Fibroblast of the aortic adventitia (primary cell): ENCODE results near the gene MAP3K7. TPM values are rescaled to one million over a fixed set of nuclear protein-coding genes. Genes with fewer than 3 reads are reported as not detected.

Source experiments
- DNase-seq: peaks from one replicate; pipeline ENCODE4 v3.0.0-alpha.2; 2010; ENCODE audit warnings: low read depth
- H3K4me3 ChIP-seq: 2 replicates; pipeline ENCODE4 v1.5.1; 2011; ENCODE audit warnings: low read depth, mild to moderate bottlenecking, control low read depth, low read length, moderate library complexity
- total RNA-seq: library from RNA; depleted of rRNA; stranded (reverse); fragments of >200 nt; gene quantifications from 2 replicates; pipeline ENCODE4 v1.2.3, GENCODE V29; 2012; ENCODE audit warnings: low replicate concordance
- TF ChIP-seq, protein P1 (sequence below): IDR thresholded peaks from 2 replicates; pipeline ENCODE4 v1.5.1; 2011; ENCODE audit warnings: mild to moderate bottlenecking, low read length, control low read depth, inconsistent platforms; ENCODE audit not compliant: insufficient read depth

The MAP3K7 gene
- total RNA-seq, 1 donor = 36.0 TPM

DNA sequence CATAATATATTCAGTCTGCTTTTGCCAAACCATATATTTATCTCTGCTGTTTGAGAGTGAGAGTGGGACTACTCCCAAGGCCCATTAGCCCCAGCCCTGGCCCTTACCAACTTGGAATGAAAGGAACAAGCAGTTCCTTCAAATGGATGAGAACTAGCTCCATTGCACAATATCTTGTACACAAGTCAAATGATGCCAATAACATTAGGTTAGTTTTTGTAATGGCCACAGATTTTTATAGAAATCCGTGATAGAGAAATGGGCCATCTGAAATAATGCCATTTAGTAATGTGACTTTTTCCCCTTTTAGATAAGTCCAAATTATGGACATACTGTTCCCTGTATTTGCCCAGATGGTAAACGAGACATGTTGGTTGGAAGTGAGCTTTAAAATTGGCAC lies 117.0 kb downstream of the MAP3K7 start:
- no peak for DNase-seq
- H3K4me3 ChIP-seq = no peak overlapping the region
- TF ChIP-seq, protein P1, sequence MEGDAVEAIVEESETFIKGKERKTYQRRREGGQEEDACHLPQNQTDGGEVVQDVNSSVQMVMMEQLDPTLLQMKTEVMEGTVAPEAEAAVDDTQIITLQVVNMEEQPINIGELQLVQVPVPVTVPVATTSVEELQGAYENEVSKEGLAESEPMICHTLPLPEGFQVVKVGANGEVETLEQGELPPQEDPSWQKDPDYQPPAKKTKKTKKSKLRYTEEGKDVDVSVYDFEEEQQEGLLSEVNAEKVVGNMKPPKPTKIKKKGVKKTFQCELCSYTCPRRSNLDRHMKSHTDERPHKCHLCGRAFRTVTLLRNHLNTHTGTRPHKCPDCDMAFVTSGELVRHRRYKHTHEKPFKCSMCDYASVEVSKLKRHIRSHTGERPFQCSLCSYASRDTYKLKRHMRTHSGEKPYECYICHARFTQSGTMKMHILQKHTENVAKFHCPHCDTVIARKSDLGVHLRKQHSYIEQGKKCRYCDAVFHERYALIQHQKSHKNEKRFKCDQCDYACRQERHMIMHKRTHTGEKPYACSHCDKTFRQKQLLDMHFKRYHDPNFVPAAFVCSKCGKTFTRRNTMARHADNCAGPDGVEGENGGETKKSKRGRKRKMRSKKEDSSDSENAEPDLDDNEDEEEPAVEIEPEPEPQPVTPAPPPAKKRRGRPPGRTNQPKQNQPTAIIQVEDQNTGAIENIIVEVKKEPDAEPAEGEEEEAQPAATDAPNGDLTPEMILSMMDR = no peak

DNA sequence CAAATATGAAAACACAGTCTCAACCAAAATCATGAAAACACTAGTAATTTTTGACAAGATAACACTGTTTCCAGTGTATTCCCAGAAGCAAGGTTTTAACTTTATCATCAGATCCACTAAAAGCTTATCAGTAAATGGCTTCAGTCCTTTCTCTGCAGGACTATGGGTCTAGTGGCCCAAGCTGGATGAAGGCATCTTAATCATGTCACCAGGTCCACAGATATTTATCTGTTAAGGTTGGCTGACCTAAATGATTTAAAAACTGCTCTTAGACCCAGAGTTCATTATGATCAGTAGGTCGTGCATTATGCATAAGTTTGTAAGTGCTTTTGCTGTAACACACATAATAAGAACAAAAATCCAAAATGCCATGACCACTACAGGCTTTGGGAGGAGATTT lies 118.0 kb downstream of the MAP3K7 start:
- H3K4me3 ChIP-seq = no peak overlapping the region
- TF ChIP-seq, protein P1 = no peak

DNA sequence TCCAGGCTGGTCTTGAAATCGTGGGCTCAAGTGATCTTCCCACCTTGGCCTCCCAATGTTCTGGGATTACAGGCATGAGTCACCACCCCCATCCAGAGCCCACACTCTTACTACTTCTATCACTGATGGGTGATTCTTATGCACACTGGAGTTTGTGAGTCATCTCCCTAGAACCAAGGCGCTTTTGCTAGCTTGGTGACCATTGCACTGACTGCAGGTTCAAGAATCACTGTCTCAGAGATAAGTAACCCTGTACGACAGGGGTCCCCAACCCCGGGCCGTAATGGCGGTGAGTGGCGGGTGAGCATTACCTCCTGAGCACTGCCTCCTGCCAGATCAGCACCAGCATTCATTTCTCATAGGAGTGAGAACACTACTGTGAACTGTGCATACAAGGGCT lies 118.8 kb downstream of the MAP3K7 start:
- H3K4me3 ChIP-seq = no peak overlapping the region
- DNase-seq = no peak
- TF ChIP-seq, protein P1 = no peak

More for the DNA sequence above, 118.0 kb downstream of the MAP3K7 start:
- no peak for DNase-seq

DNA sequence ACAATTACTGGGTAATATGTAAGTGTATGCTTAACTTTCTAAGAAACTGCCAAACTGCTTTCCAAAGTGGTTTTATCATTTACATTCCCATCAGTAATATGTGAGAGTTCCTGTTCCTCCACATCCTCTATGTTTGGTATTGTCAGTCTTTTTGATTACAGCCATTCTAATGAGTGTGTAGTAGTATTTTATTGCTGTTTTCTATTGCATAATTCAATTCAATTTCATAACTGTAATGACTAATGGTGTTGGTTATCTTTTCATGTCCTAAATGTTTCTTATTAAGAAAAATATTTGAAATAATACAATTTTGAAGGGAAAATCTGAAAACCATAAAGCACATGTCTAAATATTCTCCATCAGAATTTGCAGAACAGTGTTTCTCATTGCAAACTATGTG lies 119.3 kb downstream of the MAP3K7 start:
- DNase-seq = no peak
- H3K4me3 ChIP-seq = no peak overlapping the region
- TF ChIP-seq, protein P1 = no peak

DNA sequence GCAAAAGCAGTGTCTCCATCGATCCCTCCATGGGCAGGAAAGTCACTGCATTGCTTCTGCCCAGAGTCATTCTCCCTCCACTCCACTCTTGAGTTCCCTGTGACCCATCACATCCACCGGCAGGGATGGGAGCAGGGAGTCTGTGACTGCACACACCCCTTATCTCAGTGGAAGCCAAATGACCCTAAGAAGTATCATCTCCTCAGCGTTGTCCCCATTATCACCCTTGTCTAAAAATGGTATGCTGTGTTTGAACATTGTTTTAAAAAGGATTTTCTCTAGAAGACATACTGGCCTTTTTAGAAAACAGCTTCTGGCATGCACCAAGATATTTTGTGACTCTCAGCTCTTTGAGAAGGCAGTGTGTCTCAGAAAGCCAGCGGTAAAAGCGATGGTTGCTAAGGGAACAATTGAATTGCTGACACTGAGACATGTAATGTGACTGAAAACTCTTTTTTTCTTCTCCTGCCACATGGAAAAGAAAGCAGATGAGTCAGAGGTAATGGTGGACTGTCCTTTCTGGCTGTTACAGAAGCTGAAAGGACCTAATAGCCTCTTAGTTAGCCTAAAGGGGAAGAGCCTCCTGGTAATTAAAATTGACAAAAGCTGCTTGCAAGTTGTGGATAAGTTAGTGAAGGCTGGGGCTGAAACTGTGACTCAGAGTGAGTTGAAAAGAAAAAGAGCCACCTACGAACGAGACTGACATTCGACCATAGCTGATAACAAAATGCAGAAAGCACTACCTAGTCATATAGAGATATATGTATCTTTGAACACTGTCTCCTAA lies 120.5 kb downstream of the MAP3K7 start:
- H3K4me3 ChIP-seq = no peak overlapping the region
- no peak for DNase-seq
- TF ChIP-seq, protein P1 = no peak

DNA sequence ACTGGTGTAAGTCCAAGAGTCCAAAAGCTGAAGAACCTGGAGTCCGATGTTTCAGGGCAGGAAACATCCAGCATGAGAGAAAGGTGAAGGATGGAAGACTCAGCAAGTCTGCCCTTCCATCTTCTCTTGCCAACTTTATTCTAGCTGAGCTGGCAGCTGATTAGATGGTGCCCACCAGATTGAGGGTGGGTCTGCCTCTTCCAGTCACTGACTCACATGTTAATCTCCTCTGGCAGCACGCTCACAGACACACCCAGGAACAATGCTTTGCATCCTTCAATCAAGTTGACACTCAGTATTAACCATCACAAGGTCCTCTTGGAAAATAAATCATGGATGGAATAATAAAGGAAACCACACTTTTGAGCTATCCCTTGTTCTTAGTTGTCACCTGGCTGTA lies 121.2 kb downstream of the MAP3K7 start:
- DNase-seq = no peak
- no peak overlapping the region for H3K4me3 ChIP-seq
- TF ChIP-seq, protein P1 = no peak

DNA sequence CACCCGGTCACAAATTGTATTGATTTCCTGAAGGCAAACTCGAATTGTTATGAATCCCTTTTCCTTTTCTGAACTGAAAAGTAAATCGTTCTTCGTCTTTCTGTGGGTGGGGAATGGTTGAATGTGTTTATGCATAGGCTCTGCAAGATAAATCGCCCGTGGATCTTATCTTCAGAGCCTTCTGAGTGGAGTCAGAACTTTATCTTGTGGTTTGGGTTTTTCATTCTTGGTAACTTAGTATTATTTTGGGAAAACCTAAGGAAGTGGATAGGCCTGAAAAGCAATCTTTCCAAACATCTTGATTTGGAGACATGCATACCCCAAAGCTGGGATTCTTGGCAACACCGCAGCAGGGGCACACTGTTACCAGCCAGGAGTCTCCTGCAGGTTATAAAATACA lies 122.4 kb downstream of the MAP3K7 start:
- DNase-seq = no peak
- H3K4me3 ChIP-seq = no peak overlapping the region

More for the DNA sequence above, 122.4 kb downstream of the MAP3K7 start:
- TF ChIP-seq, protein P1 = no peak
